CD4-positive, alpha-beta T cell treated with Interleukin-21 for 1 hour (primary cell): Measurements from ENCODE around the gene GRID2IP.

Experiments
- DNase-seq: peaks from one replicate; pipeline ENCODE4 v3.0.0-alpha.2; 2020

GRID2IP gene

GRCh38 chr7:6513541-6513940 is 37.7 kb downstream of the GRID2IP start:
- no peak for DNase-seq

GRCh38 chr7:6512892-6513291 is 38.4 kb downstream of the GRID2IP start:
- no peak for DNase-seq

- no peak for DNase-seq
These were observed 40.7 kb downstream of the GRID2IP start for GRCh38 chr7:6510476-6511133.

GRCh38 chr7:6508950-6509349 is 42.3 kb downstream of the GRID2IP start:
- DNase-seq = no peak

GRCh38 chr7:6508539-6508938 is 42.7 kb downstream of the GRID2IP start:
- DNase-seq = no peak

GRCh38 chr7:6507906-6508305 is 43.4 kb downstream of the GRID2IP start:
- DNase-seq = no peak

GRCh38 chr7:6505685-6506559 is 45.3 kb downstream of the GRID2IP start:
- no peak for DNase-seq

- no peak for DNase-seq
These were observed 46.3 kb downstream of the GRID2IP start for GRCh38 chr7:6504996-6505395.

GRCh38 chr7:6502886-6503285 is 48.4 kb downstream of the GRID2IP start:
- no peak for DNase-seq

- no peak for DNase-seq
These were observed 49.4 kb downstream of the GRID2IP start for GRCh38 chr7:6501586-6502564.

GRCh38 chr7:6500691-6501090 is 50.6 kb downstream of the GRID2IP start:
- no peak for DNase-seq

GRCh38 chr7:6497994-6498393 is 53.3 kb downstream of the GRID2IP start:
- no peak for DNase-seq

GRCh38 chr7:6497637-6497905 is 53.7 kb downstream of the GRID2IP start:
- DNase-seq = no peak

- DNase-seq = no peak
These were observed 54.2 kb downstream of the GRID2IP start for GRCh38 chr7:6496842-6497636.

GRCh38 chr7:6495597-6496262 is 55.5 kb downstream of the GRID2IP start:
- DNase-seq = no peak

- no peak for DNase-seq
These were observed 56.9 kb downstream of the GRID2IP start for GRCh38 chr7:6494365-6494764.

GRCh38 chr7:6491194-6491593 is 60.1 kb downstream of the GRID2IP start:
- DNase-seq = no peak

GRCh38 chr7:6489612-6490011 is 61.6 kb downstream of the GRID2IP start:
- no peak for DNase-seq

- no peak for DNase-seq
These were observed 64.1 kb downstream of the GRID2IP start for GRCh38 chr7:6487184-6487545.

GRCh38 chr7:6486438-6487183 is 64.7 kb downstream of the GRID2IP start:
- DNase-seq = no peak

- no peak for DNase-seq
These were observed 68.5 kb downstream of the GRID2IP start for GRCh38 chr7:6482743-6483119.
